ENCODE measurements around the gene SH3GL3.

The SH3GL3 gene

GRCh38 chr15:83512459-83512858, 65.3 kb downstream of the SH3GL3 start:
- no peak for DNase-seq

- DNase-seq, result no peak
These were observed 67.4 kb downstream of the SH3GL3 start for GRCh38 chr15:83514584-83514983.

DNA sequence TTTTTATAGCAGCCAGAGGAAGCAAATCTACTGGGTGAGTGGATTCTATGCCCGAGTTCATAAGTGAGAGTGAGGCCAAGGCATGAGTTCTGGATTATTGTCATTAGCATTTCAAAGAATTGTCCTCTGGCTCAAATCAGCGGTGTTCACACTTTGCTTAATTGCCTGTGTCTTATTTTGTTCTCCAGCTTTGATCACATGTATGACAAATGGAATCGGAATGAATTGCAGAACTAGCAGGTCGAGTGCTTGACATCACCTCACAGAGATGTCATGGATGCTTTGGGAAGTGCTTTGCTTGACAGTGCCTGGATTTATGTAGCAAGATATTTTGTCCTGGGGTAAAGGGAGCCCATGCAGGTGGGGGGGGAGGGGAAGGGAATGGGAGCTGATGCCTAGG, 68.0 kb downstream of the SH3GL3 start:
- DNase-seq, result no peak

DNA sequence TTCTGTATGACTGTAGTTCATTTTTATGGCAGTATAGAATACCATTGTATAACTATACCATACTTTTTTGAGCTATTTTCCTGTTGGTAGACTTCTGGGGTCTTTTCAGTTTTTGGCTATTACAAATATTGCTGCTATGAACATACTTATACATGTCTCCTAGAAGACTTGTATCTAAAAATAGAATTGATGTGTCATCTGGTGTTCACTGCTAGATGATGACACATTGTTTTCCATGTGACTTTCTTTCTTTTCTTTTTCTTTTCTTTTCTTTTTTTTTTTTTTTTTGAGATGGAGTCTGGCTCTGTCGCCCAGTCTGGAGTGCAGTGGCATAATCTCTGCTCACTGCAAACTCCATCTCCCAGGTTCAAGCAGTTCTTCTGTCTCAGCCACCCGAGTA, 69.8 kb downstream of the SH3GL3 start:
- DNase-seq, result no peak

DNA sequence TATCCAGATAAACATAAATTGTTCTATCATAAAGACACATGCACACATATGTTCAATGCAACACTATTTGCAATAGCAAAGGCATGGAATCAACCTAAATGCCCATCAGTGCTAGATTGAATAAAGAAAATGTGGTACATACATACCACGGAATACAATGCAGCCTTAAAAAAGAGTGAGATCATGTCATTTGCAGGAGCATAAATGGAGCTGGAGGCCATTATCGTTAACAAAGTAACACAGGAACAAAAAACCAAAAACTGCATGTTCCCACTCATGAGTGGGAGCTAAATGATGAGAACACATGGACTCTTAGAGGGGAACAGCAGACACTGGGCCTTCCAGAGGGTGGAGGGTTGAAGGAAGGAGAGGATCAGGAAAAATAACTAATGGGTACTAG, 79.2 kb downstream of the SH3GL3 start:
- DNase-seq, result no peak

- no peak for DNase-seq
These were observed 86.3 kb downstream of the SH3GL3 start for GRCh38 chr15:83533410-83533962.

DNA sequence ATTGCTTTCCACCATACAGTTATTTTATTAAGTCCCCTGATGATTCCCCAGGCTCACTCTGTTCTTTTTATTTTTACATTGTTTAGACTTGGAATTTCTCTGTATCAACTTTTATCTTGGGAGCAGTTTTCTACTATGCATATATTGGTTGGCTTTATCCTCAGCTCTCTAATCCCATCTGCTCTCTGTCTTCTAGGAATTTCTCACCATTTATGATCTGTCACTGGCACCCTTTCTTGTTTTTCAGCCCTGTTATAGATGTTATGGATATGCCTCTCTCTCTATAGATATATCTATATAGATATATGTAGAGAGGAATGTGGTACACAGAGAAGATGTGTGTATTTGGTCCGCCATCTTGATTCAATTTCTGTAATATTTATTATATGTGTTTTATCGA, 90.5 kb downstream of the SH3GL3 start:
- no peak for DNase-seq

DNA sequence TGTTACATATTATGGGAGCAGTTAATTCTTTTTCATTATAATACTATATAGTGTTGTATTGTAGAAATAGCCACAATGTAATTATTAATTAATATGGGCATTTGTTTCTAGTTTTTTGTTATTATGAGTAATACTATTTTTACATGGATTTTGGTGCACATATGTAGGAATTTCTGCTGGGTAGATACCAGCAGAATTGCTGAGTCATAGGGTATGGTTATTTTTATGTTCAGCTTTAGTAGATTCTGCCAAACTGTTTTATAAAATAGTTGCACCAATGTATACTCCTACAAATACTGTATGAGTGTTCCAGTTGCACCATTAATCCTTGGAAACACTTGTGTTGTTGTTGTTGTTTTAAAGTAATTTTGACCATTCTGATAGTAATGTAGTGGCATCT, 91.5 kb downstream of the SH3GL3 start:
- no peak for DNase-seq

DNA sequence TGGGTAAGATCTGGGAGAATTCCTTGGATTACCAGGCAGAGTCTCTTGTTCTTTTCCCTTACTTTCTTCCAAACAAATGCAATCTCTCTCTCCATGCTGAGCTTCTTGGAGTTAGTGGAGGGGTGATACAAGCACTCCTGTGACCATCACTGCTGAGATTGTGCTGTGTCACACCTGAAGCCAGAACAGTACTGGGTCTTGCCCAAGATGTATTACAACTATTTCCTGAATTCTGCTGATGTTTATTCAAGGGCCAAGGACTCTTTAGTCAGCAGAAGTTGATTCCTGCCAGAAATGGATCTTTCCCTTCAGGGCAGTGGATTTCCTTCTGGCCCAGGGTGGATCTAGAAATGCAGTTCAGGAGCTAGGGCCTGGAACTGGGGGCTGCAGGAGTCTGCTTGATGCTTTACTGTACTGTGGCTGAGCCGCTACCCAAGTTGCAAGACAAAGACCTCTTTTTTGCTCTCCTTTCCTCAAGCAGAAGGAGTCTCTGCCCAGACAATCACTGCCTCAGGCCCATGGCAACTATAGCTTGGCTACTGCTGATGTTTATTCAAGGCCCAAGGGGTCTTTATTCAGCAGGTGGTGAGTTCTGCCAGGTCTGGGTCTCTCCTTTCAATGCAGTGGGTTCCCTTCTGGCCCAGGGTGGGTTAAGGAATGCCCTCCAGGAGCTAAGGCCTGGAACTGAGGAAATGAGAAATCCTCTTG, 98.8 kb downstream of the SH3GL3 start:
- DNase-seq, result no peak

DNA sequence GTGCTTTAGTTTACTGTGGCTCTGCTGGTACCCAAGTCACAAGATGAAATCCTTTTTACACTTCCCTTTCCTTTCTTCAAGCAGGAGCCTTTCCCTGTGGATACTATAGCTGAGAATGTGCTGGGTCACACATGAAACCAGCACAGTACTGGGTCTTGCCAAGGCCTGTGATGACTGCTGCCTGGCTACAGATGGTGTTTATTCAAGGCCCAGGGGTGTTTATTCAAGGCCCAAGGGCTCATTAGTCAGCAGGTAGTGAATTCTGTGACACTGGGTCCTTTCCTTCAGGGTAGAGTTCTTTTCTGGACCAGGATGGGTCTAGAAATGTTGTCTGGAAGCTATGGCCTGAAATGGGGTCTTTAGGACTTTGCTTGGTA, 99.4 kb downstream of the SH3GL3 start:
- DNase-seq, result no peak

DNA sequence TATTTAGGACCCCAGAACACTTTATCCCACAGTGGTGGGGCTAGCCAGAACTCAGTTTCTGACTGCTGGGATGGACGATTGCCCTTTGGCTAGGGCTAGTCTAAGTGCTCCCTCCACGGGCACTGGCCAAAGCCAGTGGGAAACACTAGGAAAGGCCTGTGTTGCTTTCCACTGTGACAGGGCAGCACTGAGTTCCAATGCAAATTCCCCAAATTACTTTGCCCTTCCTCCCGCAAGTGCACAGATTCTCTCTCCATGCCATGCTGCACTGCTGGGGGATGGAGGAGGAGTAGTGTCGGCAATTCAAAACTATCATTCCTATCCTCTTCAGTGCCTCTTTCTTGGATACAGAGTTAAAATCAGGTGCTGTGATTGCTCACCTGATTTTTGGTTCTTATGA, 100.0 kb downstream of the SH3GL3 start:
- no peak for DNase-seq

GRCh38 chr15:83549623-83550022, 102.5 kb downstream of the SH3GL3 start:
- no peak for DNase-seq

DNA sequence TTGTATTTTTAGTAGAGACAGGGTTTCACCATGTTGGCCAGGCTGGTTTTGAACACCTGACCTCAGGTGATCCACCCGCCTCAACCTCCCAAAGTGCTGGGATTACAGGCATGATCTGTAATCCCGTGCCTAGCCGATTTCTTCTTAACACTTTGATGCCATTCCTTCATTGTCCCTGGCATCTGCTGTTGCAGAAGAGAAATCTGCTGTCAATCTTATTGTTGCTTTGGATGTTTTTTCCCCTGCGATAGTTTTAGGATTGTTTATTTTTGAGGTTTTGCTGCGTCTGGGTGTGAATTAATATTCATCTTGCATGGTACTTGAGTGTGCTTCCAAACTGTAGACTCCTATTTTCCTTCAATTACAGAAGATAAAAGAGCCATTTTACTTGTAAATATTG, 107.4 kb downstream of the SH3GL3 start:
- DNase-seq, result no peak

DNA sequence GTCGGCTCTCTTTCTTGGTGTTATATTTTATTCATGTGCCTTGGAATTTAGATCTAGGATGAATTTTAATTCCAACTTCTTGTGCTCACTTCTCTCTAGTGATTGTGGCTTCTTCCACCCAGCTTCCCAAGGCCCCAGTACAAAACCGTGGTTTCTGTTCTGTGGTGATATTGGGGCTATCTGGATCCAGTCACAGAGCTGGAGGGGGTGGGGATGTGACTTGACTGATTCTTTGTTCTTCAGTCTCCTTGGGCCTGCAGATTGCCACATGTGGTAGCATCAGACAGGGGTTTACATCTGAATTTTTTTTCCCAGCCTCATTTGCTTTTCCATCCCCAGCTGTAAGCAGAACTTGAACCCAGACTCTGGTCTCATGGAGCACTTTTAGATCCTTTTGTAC, 108.2 kb downstream of the SH3GL3 start:
- no peak for DNase-seq

DNA sequence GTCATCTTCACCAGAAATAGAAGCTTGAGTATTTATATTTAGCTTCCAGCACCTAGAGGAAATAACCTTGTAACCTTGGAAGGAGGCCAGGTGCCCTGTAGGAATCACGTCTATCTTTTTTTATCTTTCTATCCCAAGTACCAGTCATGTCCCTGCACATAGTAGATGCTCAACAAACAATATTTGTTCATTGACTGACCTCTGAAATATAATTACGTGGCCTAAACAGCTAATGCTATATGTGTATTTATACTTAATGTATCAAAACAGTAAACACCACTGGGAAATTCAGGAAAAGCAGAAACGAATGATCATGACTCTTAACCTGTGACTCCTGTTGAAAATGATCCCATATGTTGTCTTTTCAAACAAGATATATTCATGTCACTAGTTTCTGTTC, 108.9 kb downstream of the SH3GL3 start:
- no peak for DNase-seq

DNA sequence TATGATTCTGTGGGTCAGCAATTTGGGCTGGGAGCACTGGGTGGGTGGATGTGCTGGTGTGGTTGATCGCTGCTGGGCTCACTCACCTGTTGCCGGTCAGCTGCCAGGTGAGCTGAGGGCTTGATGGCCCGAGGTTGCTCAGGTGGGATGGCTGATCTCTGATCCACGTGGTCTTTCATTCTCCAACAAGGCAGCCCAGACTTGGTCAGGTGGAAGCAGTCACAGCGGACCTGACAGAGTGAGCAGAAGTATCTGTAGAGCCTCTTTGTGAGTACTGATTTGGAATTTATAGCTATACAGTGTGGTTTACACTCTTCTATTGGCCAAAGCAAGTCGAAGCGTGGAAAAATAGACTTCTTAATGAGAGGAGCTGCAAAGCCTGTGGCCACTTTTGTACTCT, 109.6 kb downstream of the SH3GL3 start:
- no peak for DNase-seq

DNA sequence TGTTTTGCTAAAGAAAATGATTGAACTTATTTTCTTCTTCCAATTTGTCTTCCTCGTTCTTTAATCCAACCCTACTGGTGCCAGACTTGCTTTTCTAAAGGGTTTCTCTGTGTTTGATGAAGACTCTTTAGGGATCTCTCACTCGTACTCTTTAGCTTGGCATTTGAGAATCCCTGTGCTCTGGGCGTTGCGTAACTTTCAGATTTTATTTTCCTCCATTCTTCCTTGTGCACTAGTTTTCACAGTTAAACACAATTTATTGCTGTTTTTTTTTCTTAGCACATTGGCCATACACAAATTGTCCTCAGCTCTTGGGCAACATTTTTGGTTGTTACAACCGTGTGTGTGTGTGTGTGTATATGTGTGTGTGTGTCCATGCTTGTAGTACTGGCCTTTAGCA, 111.0 kb downstream of the SH3GL3 start:
- no peak for DNase-seq

DNA sequence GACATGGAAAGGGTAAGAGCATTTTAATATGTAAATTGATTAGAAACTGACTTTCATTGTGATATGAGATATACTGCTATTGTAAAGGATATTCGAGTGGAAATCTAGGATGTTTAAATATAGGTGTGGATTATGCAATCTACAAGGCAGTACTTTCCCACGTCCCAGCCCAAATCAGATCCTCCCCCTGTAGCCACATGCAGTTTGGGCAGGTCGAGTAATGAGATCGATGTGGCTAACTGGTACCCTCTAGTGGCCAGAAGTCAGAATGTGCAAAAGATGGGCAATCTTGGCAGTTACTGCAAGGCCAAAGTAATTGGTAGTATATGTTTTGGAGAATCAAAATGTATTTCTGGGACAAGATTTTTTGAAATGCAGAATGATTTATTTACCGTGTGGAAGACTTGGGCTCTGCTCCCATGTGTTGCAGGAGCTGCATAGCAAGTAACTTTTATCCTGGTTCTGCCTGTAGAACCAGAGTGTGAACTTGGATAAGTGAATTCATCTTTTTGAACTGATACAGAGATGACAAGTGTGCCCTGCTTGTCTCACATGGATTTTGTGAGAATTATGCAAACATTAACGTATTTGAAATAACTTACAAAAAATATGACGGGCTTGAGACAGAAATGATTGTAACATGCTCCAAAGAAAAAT, 112.3 kb downstream of the SH3GL3 start:
- DNase-seq, result no peak

- no peak for DNase-seq
These were observed 114.5 kb downstream of the SH3GL3 start for GRCh38 chr15:83561661-83562060.

DNA sequence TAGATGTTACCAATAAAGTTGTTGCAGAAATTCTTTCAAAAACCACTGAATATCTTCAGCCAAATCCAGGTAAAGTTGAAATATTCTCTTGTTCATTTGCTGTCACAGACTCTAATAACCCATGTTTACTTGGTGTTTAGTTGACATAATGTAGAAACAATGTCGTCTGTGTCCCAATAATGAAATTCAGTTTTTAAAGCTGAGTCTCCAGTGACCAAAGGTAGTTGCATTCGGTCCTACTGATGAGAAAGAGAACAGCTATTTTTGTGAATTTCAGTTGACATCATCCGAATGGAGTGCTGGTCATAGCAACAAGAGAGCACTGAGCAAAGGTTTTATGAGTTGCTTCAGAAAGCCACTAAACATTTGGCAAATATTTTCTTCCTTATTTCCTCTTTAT, 118.0 kb downstream of the SH3GL3 start:
- DNase-seq, result no peak

DNA sequence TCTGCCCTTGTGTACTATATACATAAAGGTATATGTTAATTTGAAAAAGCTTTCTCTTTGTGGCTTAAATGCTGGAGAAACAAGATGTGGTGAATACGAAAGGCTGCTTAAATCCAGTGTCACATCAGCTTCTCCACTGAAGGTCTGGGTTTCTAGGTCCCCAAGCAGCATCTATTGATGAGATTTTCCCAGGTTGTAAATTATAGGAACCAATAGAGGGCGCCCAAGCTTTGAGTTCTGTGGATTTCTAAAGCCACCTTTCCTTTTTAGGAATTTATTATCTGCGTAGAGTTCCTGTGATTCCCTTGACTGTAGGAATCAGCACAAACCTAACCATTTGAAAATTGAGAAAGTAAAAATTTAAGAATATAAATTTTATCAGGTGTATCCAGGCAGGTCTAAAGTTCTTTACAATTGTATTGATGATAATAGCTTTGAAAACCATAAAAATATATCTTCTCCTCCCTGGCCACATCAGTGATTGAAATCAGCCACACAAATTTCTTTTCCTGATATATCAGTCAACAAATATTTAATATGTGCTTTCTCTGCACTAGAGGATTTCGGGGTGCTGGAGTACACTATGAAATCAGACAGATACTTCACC, 118.5 kb downstream of the SH3GL3 start:
- DNase-seq, result no peak

- DNase-seq, result no peak
These were observed 120.2 kb downstream of the SH3GL3 start for GRCh38 chr15:83567318-83567717.

- DNase-seq, result no peak
These were observed 122.2 kb downstream of the SH3GL3 start for GRCh38 chr15:83569341-83569740.

- no peak for DNase-seq
These were observed 123.6 kb downstream of the SH3GL3 start for GRCh38 chr15:83570756-83571155.
